SK-N-MC (cell line): ENCODE data around the gene CTNNA3.

Source experiments
- DNase-seq: peaks from one replicate; pipeline ENCODE4 v3.0.0-alpha.2; 2011; ENCODE audit warnings: low read depth, low spot score
- H3K27ac ChIP-seq: fragments of 200-600 bp; sonication (generic); 2 replicates; pipeline ENCODE4 v1.5.1; 2016; ENCODE audit warnings: mixed run types
- H3K36me3 ChIP-seq: fragments of 200-600 bp; sonication (generic); 2 replicates; pipeline ENCODE4 v1.6.1; 2017; ENCODE audit warnings: antibody characterized with exemption, low read length, mixed read lengths; ENCODE audit not compliant: insufficient read depth
- H3K4me3 ChIP-seq: fragments of 200-600 bp; sonication (generic); 2 replicates; pipeline ENCODE4 v1.5.1; 2016
- H3K9ac ChIP-seq: fragments of 200-600 bp; sonication (generic); 2 replicates; pipeline ENCODE4 v1.8.0; 2017; ENCODE audit warnings: mixed run types, mixed read lengths; ENCODE audit not compliant: insufficient read length
- H3K9me3 ChIP-seq: fragments of 200-600 bp; sonication (generic); 2 replicates; pipeline ENCODE4 v1.6.1; 2017; ENCODE audit warnings: low read depth, mild to moderate bottlenecking, antibody characterized with exemption, low read length, moderate library complexity, mixed read lengths
- EZH2 ChIP-seq: fragments of 200-600 bp; sonication (generic); IDR thresholded peaks from one replicate; pipeline ENCODE4 v1.6.1; 2017; ENCODE audit warnings: antibody characterized with exemption
- FOXP2 ChIP-seq: optimal IDR thresholded peaks from 2 replicates; pipeline ENCODE3; 2011; ENCODE audit warnings: mild to moderate bottlenecking, moderate library complexity; ENCODE audit not compliant: insufficient read depth; ENCODE audit errors: extremely low read length, control extremely low read depth
- POLR2AphosphoS5 ChIP-seq: IDR thresholded peaks from 2 replicates; pipeline ENCODE4 v1.6.1; 2012; ENCODE audit warnings: mild to moderate bottlenecking, low read depth, low read length, borderline replicate concordance

The CTNNA3 gene

GRCh38 chr10:66836771-66837170 lies 859.2 kb downstream of the CTNNA3 start:
- no peaks in the 10 kb centered on the region for H3K9me3 ChIP-seq
- no peaks in the 10 kb centered on the region for H3K36me3 ChIP-seq
- no peak for DNase-seq
- no peak overlapping the region for H3K27ac ChIP-seq
- H3K9ac ChIP-seq: no peak overlapping the region
- TF ChIP-seq POLR2AphosphoS5 (no peak), EZH2 (no peak), FOXP2 (no peak)
- H3K4me3 ChIP-seq: no peak overlapping the region

- no peak for DNase-seq
- Histone ChIP-seq H3K9ac (no peak overlapping the region), H3K4me3 (no peak overlapping the region), H3K27ac (no peak overlapping the region), H3K36me3 (no peaks in the 10 kb centered on the region), H3K9me3 (no peaks in the 10 kb centered on the region)
- TF ChIP-seq EZH2 (no peak), FOXP2 (no peak), POLR2AphosphoS5 (no peak)
These were observed 859.9 kb downstream of the CTNNA3 start for GRCh38 chr10:66836057-66836456.

GRCh38 chr10:66835400-66835799 lies 860.6 kb downstream of the CTNNA3 start:
- TF ChIP-seq FOXP2: no peak
- no peak for TF ChIP-seq POLR2AphosphoS5
- no peak for TF ChIP-seq EZH2
- no peak overlapping the region for H3K4me3 ChIP-seq
- no peaks in the 10 kb centered on the region for H3K9me3 ChIP-seq
- no peak for DNase-seq
- no peak overlapping the region for H3K9ac ChIP-seq
- no peak overlapping the region for H3K27ac ChIP-seq
- no peaks in the 10 kb centered on the region for H3K36me3 ChIP-seq

GRCh38 chr10:66834802-66835201 lies 861.2 kb downstream of the CTNNA3 start:
- H3K36me3 ChIP-seq: no peaks in the 10 kb centered on the region
- no peak for DNase-seq
- TF ChIP-seq POLR2AphosphoS5 (no peak), FOXP2 (no peak), EZH2 (no peak)
- H3K9me3 ChIP-seq: no peaks in the 10 kb centered on the region
- no peak overlapping the region for H3K4me3 ChIP-seq
- no peak overlapping the region for H3K9ac ChIP-seq
- no peak overlapping the region for H3K27ac ChIP-seq

- no peaks in the 10 kb centered on the region for H3K36me3 ChIP-seq
- no peaks in the 10 kb centered on the region for H3K9me3 ChIP-seq
- H3K9ac ChIP-seq: no peak overlapping the region
- DNase-seq: no peak
- no peak overlapping the region for H3K27ac ChIP-seq
- no peak overlapping the region for H3K4me3 ChIP-seq
- TF ChIP-seq POLR2AphosphoS5: no peak
- no peak for TF ChIP-seq EZH2
- TF ChIP-seq FOXP2: no peak
These were observed 862.1 kb downstream of the CTNNA3 start for GRCh38 chr10:66833861-66834260.

- H3K36me3 ChIP-seq: no peaks in the 10 kb centered on the region
- no peak overlapping the region for H3K4me3 ChIP-seq
- H3K27ac ChIP-seq: no peak overlapping the region
- no peak overlapping the region for H3K9ac ChIP-seq
- TF ChIP-seq FOXP2: no peak
- TF ChIP-seq EZH2: no peak
- TF ChIP-seq POLR2AphosphoS5: no peak
- DNase-seq: no peak
- no peaks in the 10 kb centered on the region for H3K9me3 ChIP-seq
These were observed 863.1 kb downstream of the CTNNA3 start for GRCh38 chr10:66832781-66833422.

- TF ChIP-seq EZH2: no peak
- TF ChIP-seq POLR2AphosphoS5: no peak
- TF ChIP-seq FOXP2: no peak
- Histone ChIP-seq H3K9me3 (no peaks in the 10 kb centered on the region), H3K4me3 (no peak overlapping the region), H3K36me3 (no peaks in the 10 kb centered on the region), H3K9ac (no peak overlapping the region), H3K27ac (no peak overlapping the region)
- DNase-seq: no peak
These were observed 867.0 kb downstream of the CTNNA3 start for GRCh38 chr10:66828957-66829356.

GRCh38 chr10:66827353-66827752 lies 868.6 kb downstream of the CTNNA3 start:
- Histone ChIP-seq H3K9ac (no peak overlapping the region), H3K9me3 (no peaks in the 10 kb centered on the region), H3K36me3 (no peaks in the 10 kb centered on the region), H3K27ac (no peak overlapping the region), H3K4me3 (no peak overlapping the region)
- no peak for DNase-seq
- no peak for TF ChIP-seq EZH2
- no peak for TF ChIP-seq FOXP2
- TF ChIP-seq POLR2AphosphoS5: no peak

GRCh38 chr10:66823301-66823700 lies 872.7 kb downstream of the CTNNA3 start:
- Histone ChIP-seq H3K9me3 (no peaks in the 10 kb centered on the region), H3K4me3 (no peak overlapping the region), H3K9ac (no peak overlapping the region), H3K36me3 (no peaks in the 10 kb centered on the region), H3K27ac (no peak overlapping the region)
- no peak for DNase-seq
- no peak for TF ChIP-seq POLR2AphosphoS5
- TF ChIP-seq EZH2: no peak
- no peak for TF ChIP-seq FOXP2
